ENCODE measurements around the gene AKAP3. TPM values are rescaled to one million over a fixed set of nuclear protein-coding genes. Genes with fewer than 3 reads are reported as not detected.

Gene AKAP3
- total RNA-seq, 1 donor from 2014 or later = 1.4 TPM

DNA sequence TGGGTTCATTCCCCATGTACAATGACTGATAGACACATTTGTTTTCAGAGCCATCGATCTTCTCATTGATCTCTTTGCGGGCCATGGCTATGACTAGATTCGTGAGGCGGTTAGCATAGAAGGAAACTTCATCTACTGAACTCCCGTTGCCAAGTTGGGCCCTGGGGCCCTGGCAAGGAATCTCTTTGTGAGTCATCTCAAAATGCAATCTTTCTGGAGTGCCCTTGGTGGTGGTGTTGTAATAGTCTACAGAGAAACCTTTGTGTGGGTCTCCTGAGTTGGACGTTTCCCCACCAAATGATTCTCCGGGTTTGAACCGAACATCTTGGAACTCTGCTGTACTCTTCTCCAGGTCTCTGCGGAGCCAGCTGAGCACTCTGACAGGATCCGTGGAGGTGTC, 20.4 kb downstream of the AKAP3 start:
- Histone ChIP-seq H3K9ac (ENCODE audit: low read length) (no peak overlapping the region), H4K20me1 (ENCODE audit: insufficient read depth, low read length) (no peaks in the 10 kb centered on the region), H3K79me2 (ENCODE audit: insufficient read depth, low read length) (no peaks in the 10 kb centered on the region), H3K27ac (ENCODE audit: low read depth, low read length) (no peak overlapping the region), H3K4me2 (ENCODE audit: low read length) (no peak overlapping the region), H3K4me3 (ENCODE audit: insufficient read depth, low read depth, low read length) (no peak overlapping the region), H3K27me3 (ENCODE audit: insufficient read depth, low read length) (peaks cover 6% of the 10 kb centered on the region), H3K36me3 (ENCODE audit: insufficient read depth, low read length) (no peaks in the 10 kb centered on the region), H2AFZ (ENCODE audit: low read depth, low read length) (no peak overlapping the region), H3K9me3 (ENCODE audit: insufficient read depth, low read depth, low read length) (no peaks in the 10 kb centered on the region), H3K4me1 (ENCODE audit: insufficient read depth, low read length) (no peaks in the 10 kb centered on the region)
- no peaks in the 10 kb centered on the region for H3K36me3 Mint-ChIP-seq (ENCODE audit: low read depth, unreplicated experiment)
- no peak for DNase-seq (ENCODE audit: low read depth)
- peaks cover 17% of the 10 kb centered on the region for H3K27me3 Mint-ChIP-seq (ENCODE audit: low read depth, unreplicated experiment)
- TF ChIP-seq, protein P1, sequence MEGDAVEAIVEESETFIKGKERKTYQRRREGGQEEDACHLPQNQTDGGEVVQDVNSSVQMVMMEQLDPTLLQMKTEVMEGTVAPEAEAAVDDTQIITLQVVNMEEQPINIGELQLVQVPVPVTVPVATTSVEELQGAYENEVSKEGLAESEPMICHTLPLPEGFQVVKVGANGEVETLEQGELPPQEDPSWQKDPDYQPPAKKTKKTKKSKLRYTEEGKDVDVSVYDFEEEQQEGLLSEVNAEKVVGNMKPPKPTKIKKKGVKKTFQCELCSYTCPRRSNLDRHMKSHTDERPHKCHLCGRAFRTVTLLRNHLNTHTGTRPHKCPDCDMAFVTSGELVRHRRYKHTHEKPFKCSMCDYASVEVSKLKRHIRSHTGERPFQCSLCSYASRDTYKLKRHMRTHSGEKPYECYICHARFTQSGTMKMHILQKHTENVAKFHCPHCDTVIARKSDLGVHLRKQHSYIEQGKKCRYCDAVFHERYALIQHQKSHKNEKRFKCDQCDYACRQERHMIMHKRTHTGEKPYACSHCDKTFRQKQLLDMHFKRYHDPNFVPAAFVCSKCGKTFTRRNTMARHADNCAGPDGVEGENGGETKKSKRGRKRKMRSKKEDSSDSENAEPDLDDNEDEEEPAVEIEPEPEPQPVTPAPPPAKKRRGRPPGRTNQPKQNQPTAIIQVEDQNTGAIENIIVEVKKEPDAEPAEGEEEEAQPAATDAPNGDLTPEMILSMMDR (IDR thresholded peaks at IDR 0.05; ENCODE audit: insufficient read depth, low read depth, low read length) = no peak
- TF ChIP-seq EZH2 (IDR thresholded peaks at IDR 0.05; ENCODE audit: insufficient read depth, low read length) = no peak
- no peaks in the 10 kb centered on the region for H3K4me1 Mint-ChIP-seq (ENCODE audit: low read depth, unreplicated experiment)
- peaks cover 9% of the 10 kb centered on the region for H3K9me3 Mint-ChIP-seq (ENCODE audit: unreplicated experiment)
- no peak overlapping the region for H3K27ac Mint-ChIP-seq (ENCODE audit: unreplicated experiment)
- no peak for FAIRE-seq
- H3K4me3 Mint-ChIP-seq (ENCODE audit: unreplicated experiment) = no peak overlapping the region

- DNase-seq (ENCODE audit: low read depth) (no peak), FAIRE-seq (no peak)
- Histone ChIP-seq H3K9me3 (ENCODE audit: insufficient read depth, low read depth, low read length) (no peaks in the 10 kb centered on the region), H3K27me3 (ENCODE audit: insufficient read depth, low read length) (peaks cover 6% of the 10 kb centered on the region), H2AFZ (ENCODE audit: low read depth, low read length) (no peak overlapping the region), H3K4me1 (ENCODE audit: insufficient read depth, low read length) (no peaks in the 10 kb centered on the region), H3K36me3 (ENCODE audit: insufficient read depth, low read length) (no peaks in the 10 kb centered on the region), H3K4me2 (ENCODE audit: low read length) (no peak overlapping the region), H4K20me1 (ENCODE audit: insufficient read depth, low read length) (no peaks in the 10 kb centered on the region), H3K9ac (ENCODE audit: low read length) (no peak overlapping the region), H3K79me2 (ENCODE audit: insufficient read depth, low read length) (no peaks in the 10 kb centered on the region), H3K4me3 (ENCODE audit: insufficient read depth, low read depth, low read length) (no peak overlapping the region), H3K27ac (ENCODE audit: low read depth, low read length) (no peak overlapping the region)
- Mint-ChIP-seq H3K27me3 (ENCODE audit: low read depth, unreplicated experiment) (peaks cover 17% of the 10 kb centered on the region), H3K9me3 (ENCODE audit: unreplicated experiment) (peaks cover 9% of the 10 kb centered on the region), H3K27ac (ENCODE audit: unreplicated experiment) (no peak overlapping the region), H3K36me3 (ENCODE audit: low read depth, unreplicated experiment) (no peaks in the 10 kb centered on the region), H3K4me1 (ENCODE audit: low read depth, unreplicated experiment) (no peaks in the 10 kb centered on the region), H3K4me3 (ENCODE audit: unreplicated experiment) (no peak overlapping the region)
- TF ChIP-seq, protein P1 (IDR thresholded peaks at IDR 0.05; ENCODE audit: insufficient read depth, low read depth, low read length) = no peak
These were observed 22.3 kb downstream of the AKAP3 start for GRCh38 chr12:4626543-4626942.

DNA sequence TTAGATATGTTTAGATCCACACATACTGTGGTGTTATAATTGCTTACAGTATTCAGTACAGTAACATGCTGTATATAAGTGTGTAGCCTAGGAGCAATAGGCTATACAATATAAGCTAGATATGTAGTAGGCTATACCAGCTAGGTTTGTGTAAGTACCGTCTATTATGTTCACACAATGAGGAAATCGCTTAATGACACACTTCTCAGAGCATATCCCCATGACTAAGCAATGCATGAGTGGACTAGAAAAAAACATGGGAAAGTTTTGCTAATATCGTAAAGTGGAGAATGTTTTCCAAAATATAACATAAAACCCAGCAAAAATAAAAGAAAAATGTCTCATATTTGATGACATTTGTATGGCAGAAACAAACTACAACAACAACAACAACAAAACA, 27.3 kb downstream of the AKAP3 start:
- H2AFZ ChIP-seq (ENCODE audit: low read depth, low read length) = no peak overlapping the region
- Mint-ChIP-seq H3K4me1 (ENCODE audit: low read depth, unreplicated experiment) (no peaks in the 10 kb centered on the region), H3K9me3 (ENCODE audit: unreplicated experiment) (no peaks in the 10 kb centered on the region), H3K27me3 (ENCODE audit: low read depth, unreplicated experiment) (peaks cover 11% of the 10 kb centered on the region), H3K27ac (ENCODE audit: unreplicated experiment) (no peak overlapping the region), H3K4me3 (ENCODE audit: unreplicated experiment) (no peak overlapping the region), H3K36me3 (ENCODE audit: low read depth, unreplicated experiment) (no peaks in the 10 kb centered on the region)
- no peak overlapping the region for H3K9ac ChIP-seq (ENCODE audit: low read length)
- H3K27me3 ChIP-seq (ENCODE audit: insufficient read depth, low read length) = peaks cover 2% of the 10 kb centered on the region
- FAIRE-seq = no peak
- H3K36me3 ChIP-seq (ENCODE audit: insufficient read depth, low read length) = no peaks in the 10 kb centered on the region
- H3K9me3 ChIP-seq (ENCODE audit: insufficient read depth, low read depth, low read length) = no peaks in the 10 kb centered on the region
- no peak for TF ChIP-seq EZH2 (IDR thresholded peaks at IDR 0.05; ENCODE audit: insufficient read depth, low read length)
- TF ChIP-seq, protein P1 (IDR thresholded peaks at IDR 0.05; ENCODE audit: insufficient read depth, low read depth, low read length) = no peak
- no peak for DNase-seq (ENCODE audit: low read depth)
- no peaks in the 10 kb centered on the region for H4K20me1 ChIP-seq (ENCODE audit: insufficient read depth, low read length)
- H3K79me2 ChIP-seq (ENCODE audit: insufficient read depth, low read length) = no peaks in the 10 kb centered on the region
- H3K4me3 ChIP-seq (ENCODE audit: insufficient read depth, low read depth, low read length) = no peak overlapping the region
- H3K4me2 ChIP-seq (ENCODE audit: low read length) = no peak overlapping the region
- no peaks in the 10 kb centered on the region for H3K4me1 ChIP-seq (ENCODE audit: insufficient read depth, low read length)
- no peak overlapping the region for H3K27ac ChIP-seq (ENCODE audit: low read depth, low read length)
